ENCODE results near the gene TNFAIP8.
A peak's percentile ranks its signal among the peaks of the same experiment; 100 is the strongest.

Gene TNFAIP8

GRCh38 chr5:119328753-119329602 is 26.8 kb upstream of the TNFAIP8 start:
- no peak for DNase-seq (ENCODE audit: low spot score)

GRCh38 chr5:119329666-119330065 is 26.2 kb upstream of the TNFAIP8 start:
- DNase-seq (ENCODE audit: low spot score): no peak

- no peak for DNase-seq (ENCODE audit: low spot score)
Observed at GRCh38 chr5:119330367-119331183, 25.2 kb upstream of the TNFAIP8 start.

GRCh38 chr5:119331566-119332095 is 24.2 kb upstream of the TNFAIP8 start:
- DNase-seq (ENCODE audit: low spot score): no peak

- no peak for DNase-seq (ENCODE audit: low spot score)
Observed at GRCh38 chr5:119332208-119332607, 23.6 kb upstream of the TNFAIP8 start.

- DNase-seq (ENCODE audit: low spot score): no peak
Observed at GRCh38 chr5:119332978-119333401, 22.8 kb upstream of the TNFAIP8 start.

- DNase-seq (ENCODE audit: low spot score): no peak
Observed at GRCh38 chr5:119333421-119333851, 22.4 kb upstream of the TNFAIP8 start.

- no peak for DNase-seq (ENCODE audit: low spot score)
Observed at GRCh38 chr5:119335261-119335677, 20.6 kb upstream of the TNFAIP8 start.

GRCh38 chr5:119336262-119336661 is 19.6 kb upstream of the TNFAIP8 start:
- no peak for DNase-seq (ENCODE audit: low spot score)

- DNase-seq (ENCODE audit: low spot score): no peak
Observed at GRCh38 chr5:119336845-119337580, 18.8 kb upstream of the TNFAIP8 start.

GRCh38 chr5:119338326-119338946 is 17.4 kb upstream of the TNFAIP8 start:
- DNase-seq (ENCODE audit: low spot score): no peak

- DNase-seq (ENCODE audit: low spot score): no peak
Observed at GRCh38 chr5:119339344-119339743, 16.5 kb upstream of the TNFAIP8 start.

- DNase-seq (ENCODE audit: low spot score): no peak
Observed at GRCh38 chr5:119339965-119340364, 15.9 kb upstream of the TNFAIP8 start.

- no peak for DNase-seq (ENCODE audit: low spot score)
Observed at GRCh38 chr5:119340597-119341218, 15.1 kb upstream of the TNFAIP8 start.

GRCh38 chr5:119341452-119342349 is 14.1 kb upstream of the TNFAIP8 start:
- peak; percentile 23 for DNase-seq (ENCODE audit: low spot score)

GRCh38 chr5:119342406-119342805 is 13.4 kb upstream of the TNFAIP8 start:
- DNase-seq (ENCODE audit: low spot score): no peak

GRCh38 chr5:119343052-119343451 is 12.8 kb upstream of the TNFAIP8 start:
- DNase-seq (ENCODE audit: low spot score): no peak

- DNase-seq (ENCODE audit: low spot score): no peak
Observed at GRCh38 chr5:119343766-119344165, 12.1 kb upstream of the TNFAIP8 start.

GRCh38 chr5:119344231-119344630 is 11.6 kb upstream of the TNFAIP8 start:
- no peak for DNase-seq (ENCODE audit: low spot score)

GRCh38 chr5:119345861-119346260 is 10.0 kb upstream of the TNFAIP8 start:
- no peak for DNase-seq (ENCODE audit: low spot score)
